Gastrocnemius medialis (tissue), 4 donors: ENCODE measurements around the gene SHANK3.

ENCODE experiments used
- POLR2A ChIP-seq, 2 donors: fragments of 450-650 bp; IDR thresholded peaks; one replicate each; pipeline ENCODE4 v1.6.1; 2017; ENCODE audit warnings: antibody characterized with exemption in 2 of 2, mild to moderate bottlenecking in 2 of 2, moderate library complexity in 2 of 2
- TF ChIP-seq, protein P1 (sequence below), 5 experiments: fragments of 450-650 bp in 3 of 5; fragments of 200-600 bp in 2 of 5; sonication (generic) in 2 of 5; IDR thresholded peaks in 4 of 5; conservative IDR thresholded peaks in 1 of 5; 1 replicate in 4 of 5; 2 replicates in 1 of 5; pipeline ENCODE4 v1.5.1; 2016 to 2019; ENCODE audit warnings: antibody characterized with exemption in 5 of 5, mild to moderate bottlenecking in 3 of 5, moderate library complexity in 3 of 5

- TF ChIP-seq, protein P1, sequence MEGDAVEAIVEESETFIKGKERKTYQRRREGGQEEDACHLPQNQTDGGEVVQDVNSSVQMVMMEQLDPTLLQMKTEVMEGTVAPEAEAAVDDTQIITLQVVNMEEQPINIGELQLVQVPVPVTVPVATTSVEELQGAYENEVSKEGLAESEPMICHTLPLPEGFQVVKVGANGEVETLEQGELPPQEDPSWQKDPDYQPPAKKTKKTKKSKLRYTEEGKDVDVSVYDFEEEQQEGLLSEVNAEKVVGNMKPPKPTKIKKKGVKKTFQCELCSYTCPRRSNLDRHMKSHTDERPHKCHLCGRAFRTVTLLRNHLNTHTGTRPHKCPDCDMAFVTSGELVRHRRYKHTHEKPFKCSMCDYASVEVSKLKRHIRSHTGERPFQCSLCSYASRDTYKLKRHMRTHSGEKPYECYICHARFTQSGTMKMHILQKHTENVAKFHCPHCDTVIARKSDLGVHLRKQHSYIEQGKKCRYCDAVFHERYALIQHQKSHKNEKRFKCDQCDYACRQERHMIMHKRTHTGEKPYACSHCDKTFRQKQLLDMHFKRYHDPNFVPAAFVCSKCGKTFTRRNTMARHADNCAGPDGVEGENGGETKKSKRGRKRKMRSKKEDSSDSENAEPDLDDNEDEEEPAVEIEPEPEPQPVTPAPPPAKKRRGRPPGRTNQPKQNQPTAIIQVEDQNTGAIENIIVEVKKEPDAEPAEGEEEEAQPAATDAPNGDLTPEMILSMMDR (IDR thresholded peaks at IDR 0.05 in 4 of 5, conservative IDR thresholded peaks at IDR 0.05 in 1 of 5): no peak
- TF ChIP-seq POLR2A (IDR thresholded peaks at IDR 0.05): no peak
Observed at GRCh38 chr22:50628543-50629134, 44.0 kb upstream of the SHANK3 start.
